D721Med (cell line): ENCODE data around the gene PADI2.

Experiments
- DNase-seq: peaks from one replicate; pipeline ENCODE4 v3.0.0; 2011; ENCODE audit warnings: low spot score; ENCODE audit not compliant: insufficient read length
- FAIRE-seq: peaks from 2 replicates; lab custom pipeline; 2011; peaks lifted over from hg19 to GRCh38; lab: Jason Lieb, UNC
- TF ChIP-seq, protein P1 (sequence below): IDR thresholded peaks from 2 replicates; pipeline ENCODE4 v1.5.1; 2012; ENCODE audit warnings: mild to moderate bottlenecking, control low read depth; ENCODE audit not compliant: insufficient read depth; ENCODE audit errors: missing control alignments

PADI2 gene

DNA sequence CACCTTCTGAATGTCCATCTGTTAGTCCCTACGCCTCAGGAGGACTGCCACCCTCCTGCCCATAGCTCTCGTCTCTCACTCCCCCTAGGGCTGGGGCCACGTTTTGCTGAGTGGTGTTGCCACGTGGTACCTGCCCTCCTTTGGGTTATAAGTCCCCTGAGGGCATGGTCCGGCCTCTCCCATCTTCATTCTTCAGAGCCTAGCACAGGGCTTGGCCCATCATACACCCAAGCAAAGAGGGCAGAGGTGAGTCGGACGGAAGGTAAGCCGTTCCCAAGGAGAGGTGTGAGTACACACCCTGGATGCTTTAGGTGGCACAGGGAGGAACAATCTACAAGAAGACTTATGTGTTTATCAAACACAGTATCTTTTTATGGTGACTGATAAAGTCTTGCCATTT is 10.9 kb downstream of the PADI2 start:
- TF ChIP-seq, protein P1, sequence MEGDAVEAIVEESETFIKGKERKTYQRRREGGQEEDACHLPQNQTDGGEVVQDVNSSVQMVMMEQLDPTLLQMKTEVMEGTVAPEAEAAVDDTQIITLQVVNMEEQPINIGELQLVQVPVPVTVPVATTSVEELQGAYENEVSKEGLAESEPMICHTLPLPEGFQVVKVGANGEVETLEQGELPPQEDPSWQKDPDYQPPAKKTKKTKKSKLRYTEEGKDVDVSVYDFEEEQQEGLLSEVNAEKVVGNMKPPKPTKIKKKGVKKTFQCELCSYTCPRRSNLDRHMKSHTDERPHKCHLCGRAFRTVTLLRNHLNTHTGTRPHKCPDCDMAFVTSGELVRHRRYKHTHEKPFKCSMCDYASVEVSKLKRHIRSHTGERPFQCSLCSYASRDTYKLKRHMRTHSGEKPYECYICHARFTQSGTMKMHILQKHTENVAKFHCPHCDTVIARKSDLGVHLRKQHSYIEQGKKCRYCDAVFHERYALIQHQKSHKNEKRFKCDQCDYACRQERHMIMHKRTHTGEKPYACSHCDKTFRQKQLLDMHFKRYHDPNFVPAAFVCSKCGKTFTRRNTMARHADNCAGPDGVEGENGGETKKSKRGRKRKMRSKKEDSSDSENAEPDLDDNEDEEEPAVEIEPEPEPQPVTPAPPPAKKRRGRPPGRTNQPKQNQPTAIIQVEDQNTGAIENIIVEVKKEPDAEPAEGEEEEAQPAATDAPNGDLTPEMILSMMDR, result no peak
- no peak for FAIRE-seq
- DNase-seq, result no peak

DNA sequence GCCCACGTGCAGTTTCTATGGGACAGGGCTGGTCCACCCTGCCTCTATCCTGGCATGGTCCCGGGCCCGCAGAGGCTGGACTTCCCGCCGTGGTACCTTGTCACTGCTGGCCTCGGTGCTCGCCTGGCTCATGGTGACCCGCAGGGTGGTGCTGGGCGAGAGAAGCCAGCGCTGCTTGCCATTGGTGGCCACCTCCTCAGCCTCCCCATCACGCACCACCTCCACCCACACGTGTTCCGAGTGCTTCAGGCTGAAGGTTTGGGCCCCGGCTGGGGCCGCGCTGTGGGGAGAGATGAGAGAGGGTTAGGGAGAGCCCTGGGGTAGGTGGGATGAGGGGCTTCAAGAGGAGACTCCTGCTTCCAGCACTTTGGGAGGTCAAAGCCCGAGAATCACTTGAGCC is 14.5 kb downstream of the PADI2 start:
- FAIRE-seq, result no peak
- DNase-seq, result no peak
- TF ChIP-seq, protein P1, result no peak

DNA sequence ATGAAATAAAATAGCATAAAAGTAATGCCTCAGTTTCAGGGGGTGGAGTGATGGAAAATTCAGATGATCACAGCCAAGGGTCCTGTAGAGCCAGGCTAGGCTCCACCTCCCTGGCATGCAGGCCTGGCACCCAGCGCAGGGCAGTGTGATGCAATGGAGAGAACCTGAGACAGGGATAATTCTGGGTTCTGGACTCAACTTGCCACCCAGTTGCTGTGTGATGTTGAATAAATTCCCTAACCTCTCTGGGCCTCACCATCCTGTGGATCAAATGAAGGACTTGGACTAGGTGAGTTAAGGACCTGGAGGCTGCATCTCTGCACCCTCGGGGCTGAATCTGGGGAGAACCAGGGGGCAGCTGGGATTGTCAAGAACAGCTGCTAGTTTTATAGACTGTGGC is 17.0 kb downstream of the PADI2 start:
- DNase-seq (no peak), FAIRE-seq (no peak)
- TF ChIP-seq, protein P1, result no peak

DNA sequence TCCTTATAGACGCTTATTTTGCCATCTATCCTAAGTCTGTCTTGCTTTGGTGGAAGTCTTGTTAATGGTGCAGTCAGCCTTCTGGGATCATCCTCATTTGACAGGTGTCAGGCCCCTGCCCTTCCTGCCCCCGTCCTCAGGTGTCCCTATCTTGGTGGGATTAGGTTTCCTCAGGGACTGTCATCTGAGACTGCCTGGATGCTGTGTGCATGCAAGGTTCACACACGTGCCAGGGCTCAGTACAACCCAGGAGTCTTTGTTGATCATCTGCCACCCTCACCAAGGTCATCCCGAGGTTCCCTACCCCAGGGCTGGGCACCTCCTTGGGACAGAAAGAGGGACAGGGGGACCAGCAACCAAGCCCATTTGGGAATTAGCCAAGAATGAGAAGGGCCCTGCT is 18.0 kb downstream of the PADI2 start:
- DNase-seq (no peak), FAIRE-seq (no peak)
- TF ChIP-seq, protein P1, result no peak

DNA sequence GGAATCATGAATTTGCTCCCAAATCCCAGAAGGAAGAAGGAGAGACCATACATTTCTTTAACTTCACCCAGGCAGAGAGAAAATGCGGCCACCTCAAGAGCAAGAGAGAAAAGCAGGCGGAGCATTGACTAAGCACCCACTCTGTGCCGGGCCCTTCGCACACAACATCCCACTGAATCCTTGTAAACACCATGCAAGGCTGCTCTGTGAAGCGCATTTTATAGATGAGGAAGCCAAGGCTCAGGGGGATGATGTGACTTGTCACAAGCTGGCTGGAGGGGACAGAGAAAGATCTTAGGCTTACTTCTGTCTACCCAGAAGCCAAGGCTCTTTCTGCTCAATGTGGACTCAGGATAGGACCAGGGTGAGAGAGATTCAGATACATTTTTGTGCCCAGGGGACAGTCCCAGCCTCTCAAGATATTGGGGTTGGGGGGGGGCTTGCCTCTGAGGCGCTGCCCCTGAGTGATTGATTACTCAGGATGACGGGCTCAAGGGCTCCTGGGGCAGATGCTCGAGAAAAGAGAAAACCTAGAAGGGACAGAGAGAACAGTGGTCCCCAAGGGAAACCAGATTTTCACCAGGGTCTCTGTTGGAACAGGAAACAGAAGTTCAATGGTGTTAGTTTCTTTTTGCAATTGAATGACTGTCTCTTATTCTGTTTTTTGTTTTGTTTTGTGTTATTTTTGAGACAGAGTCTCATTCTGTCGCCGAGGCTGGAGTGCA is 19.5 kb downstream of the PADI2 start:
- FAIRE-seq (no peak), DNase-seq (no peak)
- TF ChIP-seq, protein P1, result no peak

DNA sequence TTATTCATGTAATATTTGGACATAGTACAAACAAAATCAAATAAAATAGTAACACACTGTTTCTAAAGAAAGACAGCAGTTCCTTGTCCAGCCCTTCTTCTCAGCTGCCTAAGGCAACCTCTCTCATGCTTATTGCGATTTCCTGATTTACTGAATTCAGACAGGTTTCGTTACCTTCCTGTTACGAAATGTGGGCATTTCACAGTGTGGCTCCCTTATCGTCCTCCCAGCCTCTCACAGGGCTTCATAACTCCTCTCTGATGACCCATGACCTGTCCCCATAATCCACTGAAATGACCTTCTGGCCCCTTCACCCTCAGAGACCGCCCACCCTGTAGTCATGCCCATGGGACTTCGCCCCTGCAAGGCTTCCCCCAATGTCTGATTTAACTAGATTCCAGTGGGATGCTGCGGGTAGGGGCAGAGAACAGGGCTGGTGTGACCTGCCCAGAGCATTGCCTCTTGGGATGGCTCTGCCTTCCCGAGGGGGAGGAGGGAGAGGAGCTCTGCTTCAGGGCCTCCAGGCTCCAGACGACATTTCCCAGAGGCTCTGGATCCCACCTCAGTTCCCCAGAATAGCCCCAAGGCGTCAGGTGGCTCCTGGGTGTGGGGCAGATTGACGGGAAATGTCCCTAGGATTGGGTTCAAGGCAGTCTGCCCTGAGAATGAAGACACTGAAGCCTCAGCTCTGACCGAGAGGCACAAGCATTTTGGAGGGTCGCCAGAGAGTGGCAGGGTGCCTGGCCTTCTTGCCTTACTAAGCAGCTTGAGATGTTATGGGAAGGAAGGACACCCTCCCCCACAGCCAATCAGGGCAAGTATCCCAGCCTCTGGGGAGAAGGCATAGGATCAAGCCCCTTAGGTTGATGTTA is 20.6 kb downstream of the PADI2 start:
- TF ChIP-seq, protein P1, result no peak
- FAIRE-seq (no peak), DNase-seq (no peak)
